HL-60 (cell line): ENCODE measurements around the gene ZNF205.

Experiments
- DNase-seq, 2 experiments: peaks; one replicate each; pipeline ENCODE4 v3.0.0-alpha.2; 2010 to 2020; ENCODE audit warnings: low read depth in 1 of 2, low spot score in 1 of 2
- H3K27ac ChIP-seq: fragments of 250-450 bp; sonication (Bioruptor Pico); replicated peaks from 2 replicates; pipeline ENCODE4 v1.5.1; 2020; ENCODE audit warnings: mild to moderate bottlenecking, moderate library complexity
- H3K27me3 ChIP-seq: fragments of 250-450 bp; sonication (Bioruptor Pico); 2 replicates; pipeline ENCODE4 v1.5.1; 2021; ENCODE audit warnings: mild to moderate bottlenecking, moderate library complexity; ENCODE audit not compliant: insufficient read depth, poor library complexity, severe bottlenecking
- H3K4me3 ChIP-seq: replicated peaks from 2 replicates; pipeline ENCODE4 v1.5.1; 2011; ENCODE audit warnings: mild to moderate bottlenecking, control low read depth, low read length; ENCODE audit not compliant: insufficient read depth
- GABPA ChIP-seq: IDR thresholded peaks from 2 replicates; pipeline ENCODE4 v1.6.1; 2012; ENCODE audit warnings: low read depth
- POLR2AphosphoS5 ChIP-seq: IDR thresholded peaks from 2 replicates; pipeline ENCODE4 v1.6.1; 2012; ENCODE audit warnings: low read depth
- SPI1 ChIP-seq: IDR thresholded peaks from 2 replicates; pipeline ENCODE4 v1.6.1; 2012; ENCODE audit warnings: low read depth, mild to moderate bottlenecking, borderline replicate concordance
- TF ChIP-seq, protein P1 (sequence below): IDR thresholded peaks from one replicate; pipeline ENCODE4 v1.5.1; 2011; ENCODE audit warnings: low read length, control low read depth, inconsistent platforms; ENCODE audit not compliant: insufficient read depth
- TF ChIP-seq, protein P2 (sequence below): IDR thresholded peaks from 2 replicates; pipeline ENCODE4 v1.6.1; 2012; ENCODE audit warnings: low read depth; ENCODE audit not compliant: insufficient replicate concordance

Gene ZNF205

DNA sequence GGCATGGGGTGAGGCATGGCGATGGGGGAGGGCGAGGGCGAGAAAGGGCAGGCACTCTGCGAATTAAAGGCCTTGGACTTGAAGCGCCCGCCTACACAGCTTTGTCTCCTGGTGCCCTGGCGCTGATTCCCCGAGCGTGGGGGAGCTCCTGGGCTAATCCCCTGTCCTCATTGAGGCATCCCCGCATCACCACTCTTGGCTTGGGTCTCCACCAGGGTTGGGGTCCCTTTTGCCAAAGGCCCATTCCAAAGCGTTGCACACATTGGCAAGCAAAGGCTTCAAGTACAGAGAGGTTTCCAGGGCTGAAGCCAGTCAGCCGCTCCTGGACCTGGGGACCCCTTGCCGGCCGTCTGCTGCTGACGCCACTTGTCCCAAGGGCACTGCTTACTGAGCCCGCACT, 8.0 kb downstream of the ZNF205 start:
- H3K27me3 ChIP-seq: no peaks in the 10 kb centered on the region
- no peak overlapping the region for H3K4me3 ChIP-seq
- TF ChIP-seq GABPA (no peak), POLR2AphosphoS5 (no peak), SPI1 (no peak)
- TF ChIP-seq, protein P1, sequence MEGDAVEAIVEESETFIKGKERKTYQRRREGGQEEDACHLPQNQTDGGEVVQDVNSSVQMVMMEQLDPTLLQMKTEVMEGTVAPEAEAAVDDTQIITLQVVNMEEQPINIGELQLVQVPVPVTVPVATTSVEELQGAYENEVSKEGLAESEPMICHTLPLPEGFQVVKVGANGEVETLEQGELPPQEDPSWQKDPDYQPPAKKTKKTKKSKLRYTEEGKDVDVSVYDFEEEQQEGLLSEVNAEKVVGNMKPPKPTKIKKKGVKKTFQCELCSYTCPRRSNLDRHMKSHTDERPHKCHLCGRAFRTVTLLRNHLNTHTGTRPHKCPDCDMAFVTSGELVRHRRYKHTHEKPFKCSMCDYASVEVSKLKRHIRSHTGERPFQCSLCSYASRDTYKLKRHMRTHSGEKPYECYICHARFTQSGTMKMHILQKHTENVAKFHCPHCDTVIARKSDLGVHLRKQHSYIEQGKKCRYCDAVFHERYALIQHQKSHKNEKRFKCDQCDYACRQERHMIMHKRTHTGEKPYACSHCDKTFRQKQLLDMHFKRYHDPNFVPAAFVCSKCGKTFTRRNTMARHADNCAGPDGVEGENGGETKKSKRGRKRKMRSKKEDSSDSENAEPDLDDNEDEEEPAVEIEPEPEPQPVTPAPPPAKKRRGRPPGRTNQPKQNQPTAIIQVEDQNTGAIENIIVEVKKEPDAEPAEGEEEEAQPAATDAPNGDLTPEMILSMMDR: no peak
- TF ChIP-seq, protein P2, sequence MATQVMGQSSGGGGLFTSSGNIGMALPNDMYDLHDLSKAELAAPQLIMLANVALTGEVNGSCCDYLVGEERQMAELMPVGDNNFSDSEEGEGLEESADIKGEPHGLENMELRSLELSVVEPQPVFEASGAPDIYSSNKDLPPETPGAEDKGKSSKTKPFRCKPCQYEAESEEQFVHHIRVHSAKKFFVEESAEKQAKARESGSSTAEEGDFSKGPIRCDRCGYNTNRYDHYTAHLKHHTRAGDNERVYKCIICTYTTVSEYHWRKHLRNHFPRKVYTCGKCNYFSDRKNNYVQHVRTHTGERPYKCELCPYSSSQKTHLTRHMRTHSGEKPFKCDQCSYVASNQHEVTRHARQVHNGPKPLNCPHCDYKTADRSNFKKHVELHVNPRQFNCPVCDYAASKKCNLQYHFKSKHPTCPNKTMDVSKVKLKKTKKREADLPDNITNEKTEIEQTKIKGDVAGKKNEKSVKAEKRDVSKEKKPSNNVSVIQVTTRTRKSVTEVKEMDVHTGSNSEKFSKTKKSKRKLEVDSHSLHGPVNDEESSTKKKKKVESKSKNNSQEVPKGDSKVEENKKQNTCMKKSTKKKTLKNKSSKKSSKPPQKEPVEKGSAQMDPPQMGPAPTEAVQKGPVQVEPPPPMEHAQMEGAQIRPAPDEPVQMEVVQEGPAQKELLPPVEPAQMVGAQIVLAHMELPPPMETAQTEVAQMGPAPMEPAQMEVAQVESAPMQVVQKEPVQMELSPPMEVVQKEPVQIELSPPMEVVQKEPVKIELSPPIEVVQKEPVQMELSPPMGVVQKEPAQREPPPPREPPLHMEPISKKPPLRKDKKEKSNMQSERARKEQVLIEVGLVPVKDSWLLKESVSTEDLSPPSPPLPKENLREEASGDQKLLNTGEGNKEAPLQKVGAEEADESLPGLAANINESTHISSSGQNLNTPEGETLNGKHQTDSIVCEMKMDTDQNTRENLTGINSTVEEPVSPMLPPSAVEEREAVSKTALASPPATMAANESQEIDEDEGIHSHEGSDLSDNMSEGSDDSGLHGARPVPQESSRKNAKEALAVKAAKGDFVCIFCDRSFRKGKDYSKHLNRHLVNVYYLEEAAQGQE: no peak
- H3K27ac ChIP-seq: no peak overlapping the region
- no peak for DNase-seq

DNA sequence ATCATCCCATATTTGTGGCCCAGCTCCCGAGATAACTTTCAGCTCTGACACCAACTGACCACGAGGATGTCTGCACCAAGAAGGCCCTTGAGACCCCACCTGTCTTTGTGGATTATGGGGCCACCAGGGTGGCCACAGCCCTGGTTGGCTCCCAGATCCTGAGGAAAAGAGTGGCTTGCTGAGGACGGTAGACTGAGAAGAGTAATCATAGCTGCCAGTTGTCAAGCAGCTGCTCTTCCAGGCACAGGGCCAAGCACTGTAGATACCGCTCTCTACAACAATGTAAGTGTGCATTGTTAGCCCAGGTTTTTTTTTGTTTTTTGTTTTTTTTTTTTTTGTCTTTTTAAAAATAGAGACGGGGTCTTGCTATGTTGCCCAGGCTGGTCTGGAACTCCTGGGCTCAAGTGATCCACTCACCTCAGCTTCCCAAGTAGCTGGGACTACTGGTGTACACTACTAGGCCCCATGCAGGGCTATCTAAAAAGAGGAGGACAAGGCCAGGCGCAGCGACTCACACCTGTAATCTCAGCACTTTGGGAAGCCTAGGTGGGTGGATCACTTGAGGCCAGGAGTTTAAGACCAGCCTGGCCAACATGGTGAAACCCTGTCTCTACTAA, 9.6 kb downstream of the ZNF205 start:
- Histone ChIP-seq H3K27ac (no peak overlapping the region), H3K4me3 (no peak overlapping the region), H3K27me3 (no peaks in the 10 kb centered on the region)
- TF ChIP-seq, protein P2: no peak
- TF ChIP-seq, protein P1: no peak
- TF ChIP-seq POLR2AphosphoS5 (no peak), SPI1 (no peak), GABPA (no peak)
- no peak for DNase-seq

DNA sequence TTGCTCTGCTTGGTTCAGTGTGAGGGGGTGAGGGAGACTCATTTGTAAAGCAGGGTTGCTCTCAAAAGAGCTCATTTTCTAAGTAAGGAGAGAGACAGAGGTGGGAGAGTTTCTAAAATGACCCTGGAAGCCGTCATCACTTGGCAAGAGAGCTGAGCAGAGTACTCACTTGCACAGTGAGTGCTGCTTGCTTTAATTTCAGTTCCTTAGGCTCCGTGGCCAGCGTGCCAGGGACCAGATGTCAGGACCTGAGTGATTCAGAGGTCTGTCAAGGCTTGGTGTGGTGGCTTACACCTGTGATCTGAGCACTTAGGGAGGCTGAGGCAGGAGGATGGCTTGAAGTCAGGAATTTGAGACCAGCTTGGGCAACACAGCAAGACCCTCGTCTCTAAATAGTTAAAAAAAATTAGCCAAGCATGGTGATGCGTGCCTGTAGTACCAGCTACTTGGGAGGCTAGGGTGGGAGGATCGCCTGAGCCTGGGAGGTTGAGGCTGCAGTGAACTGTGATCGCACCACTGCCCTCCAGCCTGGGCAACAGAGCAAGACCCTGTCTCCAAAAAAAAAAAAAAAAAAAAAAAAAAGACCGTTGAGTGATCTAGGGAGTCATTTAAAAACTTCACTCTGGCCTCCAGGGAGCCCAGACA, 10.7 kb downstream of the ZNF205 start:
- Histone ChIP-seq H3K4me3 (no peak overlapping the region), H3K27me3 (no peaks in the 10 kb centered on the region), H3K27ac (no peak overlapping the region)
- TF ChIP-seq, protein P2: no peak
- TF ChIP-seq, protein P1: no peak
- TF ChIP-seq GABPA: no peak
- TF ChIP-seq POLR2AphosphoS5: no peak
- no peak for TF ChIP-seq SPI1
- no peak for DNase-seq
